Adrenal gland (tissue), 5 donors: ENCODE measurements around the gene GPC4.
"Not testable (repeated sequence)": the region's sequence is repeated elsewhere in the genome, so short reads cannot be mapped to it uniquely, and the experiment has no call there.

Source experiments
- CTCF ChIP-seq, 6 experiments: fragments of 450-650 bp in 4 of 6; fragments of 200-600 bp in 2 of 6; sonication (generic) in 1 of 6; IDR thresholded peaks; 1 replicate in 5 of 6; 2 replicates in 1 of 6; pipeline versions ENCODE4 v1.5.1 to v1.8.0; 2016 to 2021; ENCODE audit warnings: antibody characterized with exemption in 6 of 6, mild to moderate bottlenecking in 2 of 6, moderate library complexity in 1 of 6
- POLR2A ChIP-seq, 2 donors: fragments of 450-650 bp; IDR thresholded peaks; one replicate each; pipeline ENCODE4 v1.6.1; 2017; ENCODE audit warnings: antibody characterized with exemption in 2 of 2, mild to moderate bottlenecking in 2 of 2, moderate library complexity in 1 of 2
- donor health status: DM: no; HTN: no; CAD: no.

- not testable (repeated sequence) for TF ChIP-seq POLR2A, CTCF (IDR thresholded peaks at IDR 0.05)
Measured at GRCh38 chrX:133279112-133279730, 136.1 kb downstream of the GPC4 start.
